GM12864 (cell line): ENCODE data around the gene DOCK3.

Source experiments
- DNase-seq: peaks from one replicate; pipeline ENCODE4 v3.0.0-alpha.2; 2011; ENCODE audit warnings: low read depth
- H3K4me3 ChIP-seq: 2 replicates; pipeline ENCODE4 v1.5.1; 2011; ENCODE audit warnings: mild to moderate bottlenecking, low read depth, low read length, control low read depth
- TF ChIP-seq, protein P1 (sequence below): IDR thresholded peaks from 2 replicates; pipeline ENCODE4 v1.5.1; 2011; ENCODE audit warnings: low read depth, mild to moderate bottlenecking, moderate library complexity, low read length, control low read depth, inconsistent platforms; ENCODE audit errors: missing control alignments

Gene DOCK3

DNA sequence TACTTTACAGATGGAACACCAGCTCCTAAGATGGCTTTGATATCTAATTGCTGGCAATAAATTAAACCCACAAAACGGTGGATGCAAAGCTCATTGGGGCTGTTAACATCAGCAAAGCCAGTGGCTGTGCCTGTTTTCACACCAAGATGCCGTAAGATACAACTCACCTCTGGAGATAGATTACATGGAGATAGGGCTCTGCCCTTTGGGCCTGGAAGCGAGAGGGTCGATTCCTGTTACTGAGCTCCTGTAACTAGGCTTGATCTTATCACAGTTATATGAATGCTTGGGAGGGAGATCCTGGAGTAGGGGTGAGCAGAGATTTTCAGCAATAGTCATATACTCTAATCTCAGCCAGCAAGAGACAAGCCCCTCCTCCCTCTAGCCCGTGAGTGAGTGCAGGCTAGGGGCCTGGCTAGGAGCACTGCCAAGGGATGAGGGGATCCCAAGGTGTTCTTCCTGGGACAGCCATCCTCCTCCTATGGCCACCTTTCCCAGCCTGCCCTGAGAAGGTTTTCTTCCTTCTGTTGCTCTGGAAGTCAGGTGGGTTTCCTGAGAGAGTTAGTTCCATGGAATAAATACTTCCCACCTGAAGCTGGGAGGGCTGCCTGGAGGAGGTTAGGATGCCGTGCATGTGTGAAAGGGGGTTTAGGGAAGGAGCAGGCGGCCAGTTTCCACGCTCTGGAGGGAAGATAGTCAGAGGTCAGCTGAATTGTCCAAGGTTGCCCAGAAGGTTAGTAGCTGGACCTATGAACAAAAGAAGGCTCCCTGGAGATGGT lies 18.1 kb upstream of the DOCK3 start:
- DNase-seq, result no peak
- TF ChIP-seq, protein P1, sequence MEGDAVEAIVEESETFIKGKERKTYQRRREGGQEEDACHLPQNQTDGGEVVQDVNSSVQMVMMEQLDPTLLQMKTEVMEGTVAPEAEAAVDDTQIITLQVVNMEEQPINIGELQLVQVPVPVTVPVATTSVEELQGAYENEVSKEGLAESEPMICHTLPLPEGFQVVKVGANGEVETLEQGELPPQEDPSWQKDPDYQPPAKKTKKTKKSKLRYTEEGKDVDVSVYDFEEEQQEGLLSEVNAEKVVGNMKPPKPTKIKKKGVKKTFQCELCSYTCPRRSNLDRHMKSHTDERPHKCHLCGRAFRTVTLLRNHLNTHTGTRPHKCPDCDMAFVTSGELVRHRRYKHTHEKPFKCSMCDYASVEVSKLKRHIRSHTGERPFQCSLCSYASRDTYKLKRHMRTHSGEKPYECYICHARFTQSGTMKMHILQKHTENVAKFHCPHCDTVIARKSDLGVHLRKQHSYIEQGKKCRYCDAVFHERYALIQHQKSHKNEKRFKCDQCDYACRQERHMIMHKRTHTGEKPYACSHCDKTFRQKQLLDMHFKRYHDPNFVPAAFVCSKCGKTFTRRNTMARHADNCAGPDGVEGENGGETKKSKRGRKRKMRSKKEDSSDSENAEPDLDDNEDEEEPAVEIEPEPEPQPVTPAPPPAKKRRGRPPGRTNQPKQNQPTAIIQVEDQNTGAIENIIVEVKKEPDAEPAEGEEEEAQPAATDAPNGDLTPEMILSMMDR, result no peak
- no peak overlapping the region for H3K4me3 ChIP-seq

DNA sequence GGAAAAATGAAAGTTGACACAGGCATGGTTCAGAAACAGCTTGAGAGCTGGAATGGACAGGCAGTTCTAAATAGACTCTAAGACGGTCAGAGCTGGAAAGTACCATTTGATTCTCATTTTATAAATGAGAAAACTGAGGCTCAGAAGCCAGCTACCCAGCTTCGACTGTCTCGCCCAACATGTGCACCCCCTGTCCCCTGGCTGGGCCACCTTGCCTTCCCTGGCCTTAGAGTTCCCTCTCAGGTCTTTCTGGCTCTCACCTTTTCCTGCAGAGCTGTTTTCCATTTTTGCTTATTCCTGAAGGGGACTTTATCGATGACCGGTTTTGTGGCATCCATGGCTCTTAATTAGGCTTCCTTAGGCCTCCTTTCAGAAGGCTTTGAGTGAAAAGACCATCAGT lies 17.3 kb upstream of the DOCK3 start:
- TF ChIP-seq, protein P1, result no peak
- H3K4me3 ChIP-seq, result no peak overlapping the region
- no peak for DNase-seq

DNA sequence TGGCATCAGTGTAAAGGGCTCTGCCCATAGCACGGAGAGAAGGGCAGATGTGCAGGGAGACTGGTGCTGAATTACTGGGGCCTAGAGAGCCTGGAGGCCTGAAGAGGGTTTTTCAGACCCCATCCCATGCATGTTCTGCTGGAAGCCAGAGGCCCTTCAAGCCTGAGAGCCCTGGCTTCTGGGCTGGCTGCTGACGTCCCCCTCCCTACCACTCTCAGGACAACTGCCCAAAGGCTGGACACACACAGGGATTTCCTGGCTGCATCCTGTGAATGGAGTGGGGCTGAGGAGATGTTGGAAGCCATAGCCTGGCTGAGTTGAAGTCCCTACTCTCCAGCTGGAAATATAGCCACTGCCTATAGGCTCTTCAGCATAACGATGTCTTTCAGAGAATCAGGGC lies 16.9 kb upstream of the DOCK3 start:
- DNase-seq, result no peak
- TF ChIP-seq, protein P1, result no peak
- no peak overlapping the region for H3K4me3 ChIP-seq

DNA sequence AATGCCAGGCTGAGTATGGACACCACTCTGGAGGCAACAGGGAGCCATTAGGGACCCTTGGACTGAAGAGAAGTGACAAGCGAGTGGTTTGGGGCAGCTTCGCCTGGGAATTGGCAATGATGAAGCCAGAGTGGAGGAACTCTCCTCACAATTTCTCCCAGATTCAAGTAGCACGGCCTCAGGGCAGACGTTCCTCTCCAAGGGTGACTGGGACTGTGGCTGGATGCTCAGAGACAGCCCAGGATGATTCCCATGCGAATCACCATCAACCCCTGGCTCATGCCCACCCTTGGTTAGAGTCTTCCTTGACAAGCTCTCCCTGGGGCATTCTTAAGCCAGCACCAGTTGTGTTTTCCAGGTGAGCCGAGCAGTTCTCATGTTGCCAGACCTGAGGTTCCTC lies 16.3 kb upstream of the DOCK3 start:
- DNase-seq, result no peak
- no peak overlapping the region for H3K4me3 ChIP-seq
- TF ChIP-seq, protein P1, result no peak

DNA sequence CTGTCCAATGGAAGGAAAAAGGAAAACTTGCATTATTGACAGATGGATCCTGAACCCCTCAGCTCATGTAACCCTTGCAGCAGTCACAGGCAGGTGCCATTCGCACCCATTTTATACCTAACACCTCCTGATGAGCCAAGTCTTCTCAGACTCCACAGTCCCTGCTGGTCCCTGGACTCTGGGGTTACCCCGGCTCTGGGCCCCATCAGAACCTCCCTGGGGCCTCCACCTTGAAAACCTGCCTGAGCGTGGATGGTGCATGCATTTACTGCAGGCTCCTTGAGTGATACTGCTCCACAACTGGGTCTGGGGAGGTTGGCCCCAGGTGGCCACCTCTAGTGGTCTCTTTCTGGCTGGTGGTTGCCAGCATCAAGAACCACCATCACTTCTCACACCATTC lies 15.9 kb upstream of the DOCK3 start:
- TF ChIP-seq, protein P1, result no peak
- H3K4me3 ChIP-seq, result no peak overlapping the region
- DNase-seq, result no peak

DNA sequence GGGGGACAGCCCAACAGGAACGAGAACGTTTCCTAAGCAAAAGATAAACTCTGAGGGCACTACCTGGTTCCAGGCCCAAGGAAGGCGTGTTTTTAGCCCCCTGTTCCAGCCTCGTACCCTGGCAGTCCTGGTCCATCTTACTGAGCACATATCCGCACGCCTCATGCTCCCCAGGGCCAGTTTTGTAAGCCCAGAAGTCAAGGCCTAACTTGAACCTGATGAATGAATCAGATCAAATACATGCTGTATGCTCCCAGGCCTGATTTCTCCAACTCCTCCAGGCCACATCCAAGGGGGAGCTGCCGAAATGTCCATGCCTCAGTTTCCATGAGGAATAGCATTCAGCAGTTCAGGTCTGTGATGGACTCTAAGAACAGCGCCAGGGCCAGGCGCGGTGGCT lies 14.3 kb upstream of the DOCK3 start:
- TF ChIP-seq, protein P1, result no peak
- no peak for DNase-seq
- no peak overlapping the region for H3K4me3 ChIP-seq

DNA sequence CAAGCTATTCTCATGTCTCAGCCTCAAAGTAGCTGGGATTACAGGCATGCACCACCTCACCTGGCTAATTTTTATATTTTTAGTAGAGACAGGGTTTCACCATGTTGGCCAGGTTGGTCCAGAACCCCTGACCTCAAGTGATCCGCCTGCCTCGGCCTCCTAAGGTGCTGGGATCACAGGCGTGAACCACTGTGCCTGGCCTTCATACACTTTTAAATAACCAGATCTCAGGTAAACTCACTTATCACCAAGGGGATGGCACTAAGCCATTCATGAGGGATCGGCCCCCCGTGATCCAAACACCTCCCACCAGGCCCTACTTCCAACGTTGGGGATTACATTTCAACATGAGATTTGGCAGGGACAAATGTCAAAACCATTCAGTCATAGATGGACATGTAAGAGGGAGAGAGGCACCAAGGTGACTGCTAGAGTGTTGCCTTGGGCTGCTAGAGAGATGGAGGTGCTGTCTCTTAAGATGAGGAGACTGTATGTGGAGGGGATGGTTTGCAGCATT lies 13.3 kb upstream of the DOCK3 start:
- no peak for DNase-seq
- TF ChIP-seq, protein P1, result no peak
- H3K4me3 ChIP-seq, result no peak overlapping the region
